H1 (cell line): ENCODE measurements around the gene RAD51B. TPM values are rescaled to one million over a fixed set of nuclear protein-coding genes. Genes with fewer than 3 reads are reported as not detected.

ENCODE experiments used
- CTCF ChIA-PET: fragments of 300-600 bp; sonication (Branson Sonifier 250); formaldehyde crosslinking; loops from one replicate; lab custom pipeline; 2021; ENCODE audit not compliant: partially characterized antibody; lab: Charles Lee
- POLR2A ChIA-PET: fragments of 300-600 bp; sonication (Branson Sonifier 250); formaldehyde crosslinking; loops from one replicate; lab custom pipeline; 2021; ENCODE audit warnings: inconsistent platforms; ENCODE audit not compliant: partially characterized antibody; lab: Charles Lee
- DNase-seq, 2 experiments: peaks; one replicate each; pipeline versions ENCODE4 v3.0.0 to v3.0.0-alpha.2; 2010 to 2022; ENCODE audit warnings: low spot score in 2 of 2, low read depth in 1 of 2, mixed read lengths in 1 of 2
- FAIRE-seq: peaks from 2 replicates; lab custom pipeline; 2011; peaks lifted over from hg19 to GRCh38; lab: Jason Lieb, UNC
- H2AFZ ChIP-seq: 2 replicates; pipeline ENCODE4 v1.8.1; 2012; ENCODE audit warnings: low read length, inconsistent platforms
- H2AK5ac ChIP-seq: 2 replicates; pipeline ENCODE4 v1.6.1; 2013; ENCODE audit warnings: low read depth, low read length
- H2BK120ac ChIP-seq: replicated peaks from 2 replicates; pipeline ENCODE3; 2013; ENCODE audit warnings: low read depth, low read length, inconsistent platforms
- H2BK12ac ChIP-seq: 2 replicates; pipeline ENCODE4 v1.6.1; 2013; ENCODE audit warnings: low read depth, low read length
- H2BK15ac ChIP-seq: 2 replicates; pipeline ENCODE4 v1.6.1; 2013; ENCODE audit warnings: low read length
- H2BK20ac ChIP-seq: 2 replicates; pipeline ENCODE4 v1.6.1; 2013; ENCODE audit warnings: low read length
- H2BK5ac ChIP-seq: 2 replicates; pipeline ENCODE4 v1.6.1; 2013; ENCODE audit warnings: low read depth, low read length
- H3K14ac ChIP-seq: 2 replicates; pipeline ENCODE4 v1.6.1; 2013; ENCODE audit warnings: inconsistent platforms; ENCODE audit not compliant: insufficient read length
- H3K18ac ChIP-seq: 2 replicates; pipeline ENCODE4 v1.6.1; 2013; ENCODE audit warnings: low read length; ENCODE audit errors: extremely low read depth
- H3K23ac ChIP-seq: 2 replicates; pipeline ENCODE4 v1.6.1; 2013; ENCODE audit warnings: inconsistent platforms; ENCODE audit not compliant: insufficient read length
- H3K23me2 ChIP-seq: 2 replicates; pipeline ENCODE4 v1.6.1; 2013; ENCODE audit warnings: low read depth, low read length
- H3K27ac ChIP-seq: 2 replicates; pipeline ENCODE4 v1.6.1; 2011; ENCODE audit warnings: low read depth, low read length, inconsistent platforms
- H3K27me3 ChIP-seq, 4 experiments: replicated peaks in 1 of 4; 1 replicate in 1 of 4; 2 replicates in 3 of 4; pipeline versions ENCODE4 v1.6.1 to v1.8.1; 2011 to 2013; ENCODE audit warnings: low read length in 3 of 4, mild to moderate bottlenecking in 3 of 4, inconsistent platforms in 2 of 4, mixed read lengths in 2 of 4, moderate library complexity in 1 of 4; ENCODE audit not compliant: control insufficient read depth in 3 of 4, insufficient read depth in 3 of 4; ENCODE audit errors: extremely low read depth in 1 of 4
- H3K36me3 ChIP-seq, 4 experiments: 2 replicates each; pipeline versions ENCODE4 v1.6.1 to v1.8.1; 2011 to 2013; ENCODE audit warnings: mild to moderate bottlenecking in 4 of 4, low read length in 3 of 4, moderate library complexity in 2 of 4, control low read depth in 1 of 4, inconsistent platforms in 1 of 4; ENCODE audit not compliant: insufficient read depth in 4 of 4, control insufficient read depth in 2 of 4
- H3K4ac ChIP-seq: replicated peaks from 2 replicates; pipeline ENCODE3; 2013; ENCODE audit warnings: low read length, low read depth, mixed read lengths, inconsistent platforms; ENCODE audit not compliant: insufficient read length
- H3K4me1 ChIP-seq, 4 experiments: replicated peaks in 1 of 4; 1 replicate in 1 of 4; 2 replicates in 3 of 4; pipeline versions ENCODE4 v1.6.1 to v1.8.1; 2011 to 2013; ENCODE audit warnings: low read length in 3 of 4, inconsistent platforms in 2 of 4, mixed read lengths in 1 of 4; ENCODE audit not compliant: insufficient read depth in 4 of 4, control insufficient read depth in 3 of 4
- H3K4me2 ChIP-seq, 2 experiments: 2 replicates each; pipeline versions ENCODE4 v1.6.1 to v1.8.1; 2011 to 2013; ENCODE audit warnings: low read depth in 2 of 2, low read length in 2 of 2, control low read depth in 1 of 2, inconsistent platforms in 1 of 2, mild to moderate bottlenecking in 1 of 2; ENCODE audit not compliant: insufficient read depth in 1 of 2
- H3K4me3 ChIP-seq, 4 experiments: fragments of 200-600, 300-600 bp in 1 of 4; sonication (generic), shearing (Covaris generic), sonication (Bioruptor Twin) in 1 of 4; 2 replicates each; pipeline versions ENCODE4 v1.5.1 to v1.8.1; 2011 to 2016; ENCODE audit warnings: low read length in 4 of 4, low read depth in 3 of 4, control low read depth in 2 of 4, inconsistent platforms in 2 of 4, mild to moderate bottlenecking in 2 of 4, mixed read lengths in 1 of 4, moderate library complexity in 1 of 4; ENCODE audit not compliant: insufficient read depth in 2 of 4; ENCODE audit errors: extremely low read depth in 1 of 4
- H3K56ac ChIP-seq: replicated peaks from 2 replicates; pipeline ENCODE3; 2013; ENCODE audit warnings: low read depth, mild to moderate bottlenecking, mixed read lengths, low read length, inconsistent platforms; ENCODE audit not compliant: insufficient read length
- H3K79me1 ChIP-seq: 2 replicates; pipeline ENCODE4 v1.6.1; 2013; ENCODE audit warnings: low read depth, low read length, control low read depth
- H3K79me2 ChIP-seq, 2 experiments: 2 replicates each; pipeline versions ENCODE4 v1.6.1 to v1.8.1; 2012 to 2013; ENCODE audit warnings: low read length in 2 of 2, mild to moderate bottlenecking in 2 of 2, inconsistent platforms in 1 of 2; ENCODE audit not compliant: insufficient read depth in 2 of 2, control insufficient read depth in 1 of 2
- H3K9ac ChIP-seq, 4 experiments: replicated peaks in 1 of 4; 1 replicate in 1 of 4; 2 replicates in 3 of 4; pipeline versions ENCODE4 v1.6.1 to v1.8.1; 2011 to 2013; ENCODE audit warnings: low read depth in 3 of 4, low read length in 3 of 4, control low read depth in 2 of 4, mild to moderate bottlenecking in 2 of 4, moderate library complexity in 2 of 4, inconsistent platforms in 1 of 4; ENCODE audit errors: extremely low read depth in 1 of 4
- H3K9me3 ChIP-seq, 2 experiments: 2 replicates each; pipeline versions ENCODE4 v1.6.1 to v1.8.1; 2012 to 2013; ENCODE audit warnings: mild to moderate bottlenecking in 2 of 2, moderate library complexity in 2 of 2, control low read depth in 1 of 2, inconsistent platforms in 1 of 2, low read depth in 1 of 2, low read length in 1 of 2, mixed read lengths in 1 of 2; ENCODE audit not compliant: insufficient read depth in 2 of 2
- H4K20me1 ChIP-seq, 2 experiments: replicated peaks in 1 of 2; 2 replicates each; pipeline versions ENCODE3 to v1.8.1; 2011 to 2013; ENCODE audit warnings: inconsistent platforms in 2 of 2, low read length in 2 of 2, mild to moderate bottlenecking in 1 of 2; ENCODE audit not compliant: insufficient read depth in 2 of 2, control insufficient read depth in 1 of 2
- H4K5ac ChIP-seq: 2 replicates; pipeline ENCODE4 v1.6.1; 2013; ENCODE audit warnings: low read length, low read depth, mixed read lengths, inconsistent platforms; ENCODE audit not compliant: insufficient read length
- H4K8ac ChIP-seq: 2 replicates; pipeline ENCODE4 v1.8.0; 2013; ENCODE audit warnings: mild to moderate bottlenecking, moderate library complexity, low read length, inconsistent platforms; ENCODE audit not compliant: insufficient read depth; ENCODE audit errors: extremely low read depth
- H4K91ac ChIP-seq: replicated peaks from 2 replicates; pipeline ENCODE3; 2013; ENCODE audit warnings: low read length, mixed read lengths, inconsistent platforms; ENCODE audit not compliant: insufficient read length
- GABPA ChIP-seq: IDR thresholded peaks from 2 replicates; pipeline ENCODE4 v1.6.1; 2011; ENCODE audit warnings: mild to moderate bottlenecking, low read length, moderate library complexity, borderline replicate concordance; ENCODE audit not compliant: insufficient read depth
- GTF2F1 ChIP-seq: IDR thresholded peaks from 2 replicates; pipeline ENCODE4 v1.6.1; 2012; ENCODE audit warnings: low read depth, low read length, improper control_type of control experiment, borderline replicate concordance
- HDAC2 ChIP-seq, 2 experiments: fragments of 300-600 bp in 1 of 2; sonication (generic) in 1 of 2; IDR thresholded peaks; 2 replicates each; pipeline ENCODE4 v1.6.1; 2011 to 2012; ENCODE audit warnings: low read depth in 2 of 2, low read length in 2 of 2, mild to moderate bottlenecking in 2 of 2, moderate library complexity in 2 of 2, borderline replicate concordance in 1 of 2, inconsistent platforms in 1 of 2
- POLR2A ChIP-seq, 2 experiments: IDR thresholded peaks; 1 replicate in 1 of 2; 2 replicates in 1 of 2; pipeline ENCODE4 v1.6.1; 2011; ENCODE audit warnings: low read depth in 2 of 2, low read length in 2 of 2, mild to moderate bottlenecking in 2 of 2; ENCODE audit errors: control extremely low read depth in 1 of 2
- POU5F1 ChIP-seq: IDR thresholded peaks from 2 replicates; pipeline ENCODE4 v1.6.1; 2011; ENCODE audit warnings: low read depth, mild to moderate bottlenecking, low read length, moderate library complexity
- ZNF274 ChIP-seq: IDR thresholded peaks from 2 replicates; pipeline ENCODE4 v1.7.0; 2012; ENCODE audit warnings: low read length, borderline replicate concordance; ENCODE audit errors: extremely low read depth
- WGBS, 2 experiments: shearing (Covaris generic) in 1 of 2; methylation state at CpG; one replicate each; pipeline versions ENCODE4 v1.1.6 to v1.1.7; 2013 to 2015; ENCODE audit warnings: low lambda C conversion rate in 2 of 2, mixed read lengths in 2 of 2, inconsistent platforms in 1 of 2, low coverage in 1 of 2, missing lambda C conversion rate in 1 of 2; ENCODE audit not compliant: insufficient replicate concordance in 2 of 2, insufficient coverage in 1 of 2, insufficient read length in 1 of 2; ENCODE audit errors: extremely low coverage in 1 of 2, missing lambda C conversion rate in 1 of 2; 5-methylcytosine and 5-hydroxymethylcytosine counted together
- polyA plus RNA-seq, 7 experiments: library from polyadenylated mRNA; depleted of rRNA in 3 of 7; stranded (reverse) in 5 of 7; unstranded in 2 of 7; fragments of >200 nt in 5 of 7; fragments of 200-250 nt in 2 of 7; gene quantifications; 1 replicate in 5 of 7; 2 replicates in 1 of 7; 4 replicates in 1 of 7; pipeline versions ENCODE4 v1.2.1 to v1.2.3, GENCODE V29; 2011 to 2013; ENCODE audit warnings: missing spikeins in 2 of 7, mixed read lengths in 2 of 7
- total RNA-seq: library from RNA; stranded (reverse); fragmentation: NEBNext Ultra II Directional; extraction: Animal tissue kit (Norgen Biotek cat#: 25700); gene quantifications from 2 replicates; pipeline ENCODE4 v1.2.1, GENCODE V29; 2021
- TF ChIP-seq, protein P1 (sequence below): IDR thresholded peaks from 2 replicates; pipeline ENCODE4 v1.6.1; 2012; ENCODE audit warnings: inconsistent platforms

Gene RAD51B
- total and polyA plus RNA-seq, 2 of the 8 experiments (the other 6 are each of a cell fraction or from before 2014, with no cell fraction given), result 3.9 to 14.9 TPM

DNA sequence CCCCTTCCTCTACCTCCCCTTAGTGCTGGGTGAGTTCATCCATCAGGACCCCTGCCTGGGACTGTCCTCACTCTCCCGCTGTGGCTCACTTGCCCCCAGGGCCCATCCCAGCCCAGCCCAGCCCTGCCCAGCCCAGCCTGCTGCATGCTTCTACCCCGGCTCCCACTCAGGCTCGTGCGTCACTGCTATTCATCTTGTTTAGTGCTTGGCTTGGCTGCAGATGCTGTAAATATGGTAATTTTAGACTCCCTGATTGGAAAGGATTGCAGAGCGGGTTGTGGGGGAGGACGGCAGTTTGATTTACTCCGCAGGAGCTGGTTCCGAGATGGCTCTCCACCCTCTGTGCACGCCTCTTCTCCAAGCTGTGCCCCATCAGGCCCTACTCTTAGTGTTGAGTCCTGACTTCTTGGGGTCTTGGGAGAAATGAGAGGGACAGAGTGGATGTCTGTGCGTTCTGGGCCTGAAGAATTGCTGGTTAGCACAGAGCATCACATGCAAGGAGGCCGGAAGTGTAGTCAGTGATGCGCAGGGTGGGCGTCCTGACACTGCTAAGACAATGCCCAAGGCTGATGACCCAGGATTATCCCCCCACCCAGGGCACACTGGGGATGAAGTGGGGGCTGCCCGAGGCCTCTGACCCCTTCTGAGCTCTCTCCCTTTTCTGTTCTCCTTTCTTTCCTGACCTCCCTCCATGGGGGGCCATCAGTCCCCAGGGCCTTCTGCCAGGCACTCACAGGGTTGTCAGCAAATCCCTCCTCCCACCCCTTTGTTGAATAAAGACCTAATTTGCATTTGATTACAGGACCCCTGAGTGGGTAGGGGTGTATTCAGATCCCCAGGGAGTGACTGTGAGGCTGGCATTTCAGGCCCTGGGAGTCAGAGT, 728.9 kb downstream of the RAD51B start:
- Histone ChIP-seq H2BK12ac (peak overlapping the region; percentile 95; the same call in 1 of the 2 replicates), H3K36me3 (no peaks in the 10 kb centered on the region), H3K9ac (no peak overlapping the region; a peak in 2 of 7 replicates), H2AK5ac (no peak overlapping the region), H4K5ac (peak overlapping the region; percentile 32), H2AFZ (no peak overlapping the region), H3K27ac (no peak overlapping the region), H2BK5ac (peak overlapping the region; percentile 78; the same call in 1 of the 2 replicates), H3K79me2 (no peaks in the 10 kb centered on the region), H2BK20ac (0 out of 2 replicates have a peak overlapping the region, but pooled peaks have one; percentile 34), H3K56ac (no peak overlapping the region), H3K23me2 (no peaks in the 10 kb centered on the region), H3K4ac (peak overlapping the region; percentile 5)
- DNase-seq, result peak in 1 of 2 experiments; percentile 54
- TF ChIP-seq POLR2A (IDR thresholded peaks at IDR 0.05; ENCODE audit: control extremely low read depth in 1 of 2, low read depth in 2 of 2, low read length in 2 of 2) (no peak), POU5F1 (no peak), HDAC2 (IDR thresholded peaks at IDR 0.05; ENCODE audit: borderline replicate concordance in 1 of 2, low read depth in 2 of 2, low read length in 2 of 2) (peak in 1 of 2 experiments; percentile 81; a peak in 2 of 4 replicates), ZNF274 (no peak), GABPA (no peak), GTF2F1 (no peak)
- TF ChIP-seq, protein P1, sequence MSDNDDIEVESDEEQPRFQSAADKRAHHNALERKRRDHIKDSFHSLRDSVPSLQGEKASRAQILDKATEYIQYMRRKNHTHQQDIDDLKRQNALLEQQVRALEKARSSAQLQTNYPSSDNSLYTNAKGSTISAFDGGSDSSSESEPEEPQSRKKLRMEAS, result no peak
- TF ChIP-seq, all 59 proteins: peak for 1
- H4K91ac ChIP-seq, result peak overlapping the region; percentile 63
- H3K27me3 ChIP-seq, result no peaks in the 10 kb centered on the region; a peak in 1 of 7 replicates
- H4K8ac ChIP-seq, result peak overlapping the region; percentile 9; the same call in 1 of the 2 replicates
- CTCF ChIA-PET, result interaction anchor here (1.0 to 1.3 kb wide), 2 partner anchors 26 to 55 kb away, joined by 3 read pairs; no protein-coding TSS in a partner anchor
- no peak overlapping the region for H2BK120ac ChIP-seq
- no peaks in the 10 kb centered on the region for H4K20me1 ChIP-seq
- FAIRE-seq, result no peak
- no peak overlapping the region for H3K23ac ChIP-seq
- no peaks in the 10 kb centered on the region for H3K79me1 ChIP-seq
- WGBS, 2 experiments, result 77% methylated on average over 12 of the region's 14 CpGs; no CpG with 5 or more reads in 1 of the 2 experiments
- H3K18ac ChIP-seq, result peak overlapping the region; percentile 76
- H3K4me3 ChIP-seq, result no peak overlapping the region
- H2BK15ac ChIP-seq, result no peak overlapping the region
- peak overlapping the region in 1 of 2 experiments; percentile 16; a peak in 1 of 4 replicates for H3K4me2 ChIP-seq
- H3K14ac ChIP-seq, result no peak overlapping the region
- no peaks in the 10 kb centered on the region for H3K9me3 ChIP-seq
- peaks cover 6 to 18% (median 13%) of the 10 kb centered on the region in 4 experiments for H3K4me1 ChIP-seq
- POLR2A ChIA-PET, result no interaction called here
